GM12878 (cell line): ENCODE data around the gene DNAJC7. TPM values are rescaled to one million over a fixed set of nuclear protein-coding genes. Genes with fewer than 3 reads are reported as not detected.

Source experiments
- ATAC-seq: fragments of 200-7000 bp; cut with Tn5 transposase; 3 replicates; pipeline ENCODE4 v1.9.1; 2020; ENCODE audit warnings: mild to moderate bottlenecking, moderate library complexity
- BruUV-seq: library from RNA; stranded (reverse); fragments of 400-500 nt; replicated peaks from 2 replicates; lab custom pipeline; 2021; lab: Mats Ljungman, UMichigan
- CTCF ChIA-PET: fragments of 300-600 bp; sonication (Branson Sonifier 250); formaldehyde crosslinking; extraction: SDS; loops from one replicate; lab custom pipeline; 2021; ENCODE audit warnings: inconsistent platforms; lab: Yijun Ruan, JAX
- POLR2A ChIA-PET: fragments of 350-600 bp; formaldehyde crosslinking; extraction: SDS; loops from one replicate; lab custom pipeline; 2021; ENCODE audit warnings: inconsistent platforms; lab: Charles Lee
- RAD21 ChIA-PET: fragments of 300-600 bp; sonication (Branson Sonifier 250); formaldehyde crosslinking; loops from one replicate; lab custom pipeline; 2023; ENCODE audit warnings: antibody characterized with exemption; ENCODE audit not compliant: unreplicated experiment; lab: Charles Lee
- SMC1A ChIA-PET: fragments of 300-600 bp; sonication (Branson Sonifier 250); formaldehyde crosslinking; loops from one replicate; lab custom pipeline; 2023; ENCODE audit not compliant: unreplicated experiment, uncharacterized antibody; lab: Charles Lee
- DNase-seq: peaks from one replicate; pipeline ENCODE4 v3.0.0-alpha.2; 2011; ENCODE audit warnings: low read depth, low spot score
- FAIRE-seq: peaks from 3 replicates; lab custom pipeline; 2011; peaks lifted over from hg19 to GRCh38; lab: Jason Lieb, UNC
- H2AFZ ChIP-seq: 2 replicates; pipeline ENCODE4 v1.6.0; 2011; ENCODE audit warnings: low read depth, low read length, control low read depth; ENCODE audit not compliant: control insufficient read depth
- H3K27ac ChIP-seq: 2 replicates; pipeline ENCODE4 v1.5.1; 2011; ENCODE audit warnings: control low read depth; ENCODE audit not compliant: control insufficient read depth, insufficient read depth
- H3K27me3 ChIP-seq, 2 experiments: replicated peaks in 1 of 2; 2 replicates each; pipeline versions ENCODE4 v1.6.0 to v1.6.1; 2011; ENCODE audit warnings: low read length in 1 of 2; ENCODE audit not compliant: control insufficient read depth in 2 of 2, insufficient read depth in 2 of 2
- H3K36me3 ChIP-seq, 2 experiments: 2 replicates each; pipeline ENCODE4 v1.5.1; 2011; ENCODE audit warnings: low read length in 1 of 2; ENCODE audit not compliant: control insufficient read depth in 2 of 2, insufficient read depth in 2 of 2
- H3K4me1 ChIP-seq: 2 replicates; pipeline ENCODE4 v1.6.1; 2011; ENCODE audit warnings: mild to moderate bottlenecking, low read length, moderate library complexity, mixed read lengths; ENCODE audit not compliant: control insufficient read depth, insufficient read depth
- H3K4me2 ChIP-seq: 2 replicates; pipeline ENCODE4 v1.6.0; 2011; ENCODE audit warnings: control low read depth; ENCODE audit not compliant: control insufficient read depth, insufficient read depth
- H3K4me3 ChIP-seq: fragments of 200-600 bp; sonication (generic); 2 replicates; pipeline ENCODE4 v1.5.1; 2016
- H3K79me2 ChIP-seq: 2 replicates; pipeline ENCODE4 v1.6.0; 2011; ENCODE audit warnings: low read length; ENCODE audit not compliant: control insufficient read depth, insufficient read depth
- H3K9ac ChIP-seq: 2 replicates; pipeline ENCODE4 v1.8.0; 2011; ENCODE audit warnings: low read length, control low read depth, mixed read lengths; ENCODE audit not compliant: control insufficient read depth, insufficient read depth
- H3K9me3 ChIP-seq: replicated peaks from 3 replicates; pipeline ENCODE4 v1.5.1; 2011; ENCODE audit warnings: mild to moderate bottlenecking, low read length; ENCODE audit not compliant: control insufficient read depth, insufficient read depth
- H4K20me1 ChIP-seq: 2 replicates; pipeline ENCODE4 v1.6.0; 2011; ENCODE audit not compliant: control insufficient read depth, insufficient read depth
- CREB1 ChIP-seq: IDR thresholded peaks from 2 replicates; pipeline ENCODE4 v1.6.1; 2012; ENCODE audit warnings: low read depth, mild to moderate bottlenecking, inconsistent platforms
- FOXK2 ChIP-seq: fragments of 450-650 bp; IDR thresholded peaks from 2 replicates; pipeline ENCODE4 v1.6.1; 2017; ENCODE audit warnings: mild to moderate bottlenecking, moderate library complexity
- RAD21 ChIP-seq: IDR thresholded peaks from 2 replicates; pipeline ENCODE4 v1.6.1; 2011; ENCODE audit warnings: mild to moderate bottlenecking, low read depth, low read length, moderate library complexity; ENCODE audit not compliant: insufficient read depth
- USF2 ChIP-seq: IDR thresholded peaks from 2 replicates; pipeline ENCODE4 v1.6.1; 2011; ENCODE audit warnings: low read depth, low read length, improper control_type of control experiment, borderline replicate concordance
- ZNF622 ChIP-seq: fragments of 450-650 bp; IDR thresholded peaks from 2 replicates; pipeline ENCODE4 v1.6.1; 2017; ENCODE audit warnings: mild to moderate bottlenecking, inconsistent platforms
- WGBS: methylation state at CpG from one replicate; pipeline ENCODE4 v1.1.6; 2016; ENCODE audit warnings: low lambda C conversion rate; ENCODE audit not compliant: insufficient replicate concordance, insufficient coverage; ENCODE audit errors: missing lambda C conversion rate; 5-methylcytosine and 5-hydroxymethylcytosine counted together
- in situ Hi-C: fragments of 300-500 bp; cut with MboI; formaldehyde crosslinking; loops from 9 replicates; pipeline ENCODE4 v1.14.3; 2018; ENCODE audit warnings: mixed read lengths
- intact Hi-C: fragments of 100-400 bp; cut with micrococcal nuclease; formaldehyde crosslinking; loops from one replicate; pipeline ENCODE4 v1.14.2; 2022; ENCODE audit not compliant: unreplicated experiment
- polyA plus RNA-seq, 11 experiments: library from polyadenylated mRNA; depleted of rRNA in 4 of 11; unstranded in 6 of 11; stranded (reverse) in 5 of 11; fragments of >200 nt; fragmentation: Nextera tagmentation in 4 of 11; fragmentation: Illumina TruSeq in 1 of 11; extraction: Ambion mirVana in 4 of 11; extraction: Trizol in 1 of 11; gene quantifications; 1 replicate in 1 of 11; 2 replicates in 10 of 11; pipeline versions ENCODE4 v1.2.1 to v1.2.3, GENCODE V29; 2011 to 2016; ENCODE audit warnings: inconsistent platforms in 2 of 11, missing spikeins in 2 of 11, low read depth in 1 of 11
- total RNA-seq, 4 experiments: library from RNA; depleted of rRNA in 3 of 4; stranded (reverse); fragments of >200 nt in 3 of 4; fragmentation: Illumina TruSeq in 1 of 4; extraction: Trizol in 1 of 4; gene quantifications; 2 replicates each; pipeline versions ENCODE4 v1.2.1 to v1.2.3, GENCODE V29; 2013 to 2021

Gene DNAJC7
- total and polyA plus RNA-seq, 10 of the 15 experiments (the other 5 are each of a cell fraction or from before 2014, with no cell fraction given) = 60.1 to 173 (median 94.9) TPM

- CTCF ChIA-PET = no interaction called here
- POLR2A ChIA-PET = no interaction called here
These were observed 29.6 kb downstream of the DNAJC7 start for GRCh38 chr17:41987642-41988041.

GRCh38 chr17:41986634-41987033 lies 30.6 kb downstream of the DNAJC7 start:
- ChIA-PET POLR2A (no interaction called here), SMC1A (no interaction called here), RAD21 (no interaction called here), CTCF (no interaction called here)
- H3K9me3 ChIP-seq = no peaks in the 10 kb centered on the region
- intact Hi-C loops (no loop called here), in situ Hi-C loops (no loop called here)
- no peaks in the 10 kb centered on the region for H4K20me1 ChIP-seq
- TSS peak; percentile 11 for BruUV-seq
- H2AFZ ChIP-seq = no peak overlapping the region
- H3K27me3 ChIP-seq = no peaks in the 10 kb centered on the region
- DNase-seq (no peak), FAIRE-seq (no peak), ATAC-seq (no peak)
- WGBS = 100% methylated on average over 1 of the region's 1 CpG
- no peak for TF ChIP-seq USF2
- H3K36me3 ChIP-seq = peaks cover 24 to 40% of the 10 kb centered on the region in 2 experiments
- H3K9ac ChIP-seq = no peak overlapping the region
- H3K4me3 ChIP-seq = no peak overlapping the region
- no peak overlapping the region for H3K27ac ChIP-seq
- no peaks in the 10 kb centered on the region for H3K79me2 ChIP-seq
- H3K4me2 ChIP-seq = no peak overlapping the region
- no peaks in the 10 kb centered on the region for H3K4me1 ChIP-seq

More at GRCh38 chr17:41987642-41988041, 29.6 kb downstream of the DNAJC7 start:
- no peak overlapping the region for H3K9ac ChIP-seq
- in situ Hi-C loops (no loop called here), intact Hi-C loops (no loop called here)
- no peaks in the 10 kb centered on the region for H3K4me1 ChIP-seq
- H2AFZ ChIP-seq = no peak overlapping the region
- H3K36me3 ChIP-seq = peaks cover 23 to 47% of the 10 kb centered on the region in 2 experiments
- H3K4me3 ChIP-seq = no peak overlapping the region
- H3K27ac ChIP-seq = no peak overlapping the region
- SMC1A ChIA-PET = interaction anchor here (1.4 kb wide), 1 partner anchor 18 kb away, joined by 3 read pairs; no protein-coding TSS in a partner anchor
- no peaks in the 10 kb centered on the region for H3K9me3 ChIP-seq
- H3K79me2 ChIP-seq = no peaks in the 10 kb centered on the region
- no TSS peak for BruUV-seq
- DNase-seq (no peak), ATAC-seq (no peak), FAIRE-seq (no peak)
- no peaks in the 10 kb centered on the region for H4K20me1 ChIP-seq
- RAD21 ChIA-PET = no interaction called here
- WGBS = 59% methylated on average over 3 of the region's 3 CpGs
- no peaks in the 10 kb centered on the region for H3K27me3 ChIP-seq
- TF ChIP-seq CREB1 (peak; percentile 38; the same call in 1 of the 2 replicates), RAD21 (no peak), ZNF622 (no peak), FOXK2 (no peak)
- H3K4me2 ChIP-seq = no peak overlapping the region
